Mammary epithelial cell (primary cell): Measurements from ENCODE around the gene CFAP61.

Source experiments
- EZH2 ChIP-seq: IDR thresholded peaks from 2 replicates; pipeline ENCODE4 v1.6.1; 2012; ENCODE audit warnings: low read length, inconsistent platforms, borderline replicate concordance
- TF ChIP-seq, protein P1 (sequence below), 2 donors: IDR thresholded peaks in 1 of 2; conservative IDR thresholded peaks in 1 of 2; 2 replicates each; pipeline ENCODE4 v1.5.1; 2011 to 2012; ENCODE audit warnings: inconsistent platforms in 2 of 2, low read length in 2 of 2, mild to moderate bottlenecking in 2 of 2, control low read depth in 1 of 2, low read depth in 1 of 2; ENCODE audit not compliant: insufficient read depth in 1 of 2; ENCODE audit errors: extremely low read depth in 1 of 2

DNA sequence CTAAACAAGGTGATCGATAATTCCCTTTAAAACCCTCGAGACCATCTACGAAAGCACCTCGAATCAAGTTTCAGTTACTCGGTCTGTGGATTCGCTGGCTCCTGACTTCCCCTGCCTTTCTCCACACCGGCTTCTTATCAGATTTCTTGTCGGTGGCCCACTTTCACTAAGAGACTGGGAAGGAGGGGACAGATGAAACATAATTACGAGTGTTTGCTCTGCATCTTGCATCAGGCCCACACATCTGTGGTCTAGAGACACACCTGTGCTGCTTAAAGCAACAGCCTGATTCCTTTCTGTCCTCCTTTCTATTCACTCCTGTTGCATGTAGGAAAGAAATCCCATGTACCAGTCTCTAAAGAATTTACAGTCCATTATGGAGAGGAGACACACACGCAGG lies 353.3 kb downstream of the CFAP61 start:
- TF ChIP-seq, protein P1, sequence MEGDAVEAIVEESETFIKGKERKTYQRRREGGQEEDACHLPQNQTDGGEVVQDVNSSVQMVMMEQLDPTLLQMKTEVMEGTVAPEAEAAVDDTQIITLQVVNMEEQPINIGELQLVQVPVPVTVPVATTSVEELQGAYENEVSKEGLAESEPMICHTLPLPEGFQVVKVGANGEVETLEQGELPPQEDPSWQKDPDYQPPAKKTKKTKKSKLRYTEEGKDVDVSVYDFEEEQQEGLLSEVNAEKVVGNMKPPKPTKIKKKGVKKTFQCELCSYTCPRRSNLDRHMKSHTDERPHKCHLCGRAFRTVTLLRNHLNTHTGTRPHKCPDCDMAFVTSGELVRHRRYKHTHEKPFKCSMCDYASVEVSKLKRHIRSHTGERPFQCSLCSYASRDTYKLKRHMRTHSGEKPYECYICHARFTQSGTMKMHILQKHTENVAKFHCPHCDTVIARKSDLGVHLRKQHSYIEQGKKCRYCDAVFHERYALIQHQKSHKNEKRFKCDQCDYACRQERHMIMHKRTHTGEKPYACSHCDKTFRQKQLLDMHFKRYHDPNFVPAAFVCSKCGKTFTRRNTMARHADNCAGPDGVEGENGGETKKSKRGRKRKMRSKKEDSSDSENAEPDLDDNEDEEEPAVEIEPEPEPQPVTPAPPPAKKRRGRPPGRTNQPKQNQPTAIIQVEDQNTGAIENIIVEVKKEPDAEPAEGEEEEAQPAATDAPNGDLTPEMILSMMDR (conservative IDR thresholded peaks at IDR 0.05 in 1 of 2, IDR thresholded peaks at IDR 0.05 in 1 of 2; ENCODE audit: extremely low read depth in 1 of 2, insufficient read depth in 1 of 2, low read depth in 1 of 2, low read length in 2 of 2), result no peak
- TF ChIP-seq EZH2, result no peak
